Osteocyte (in vitro differentiated cells): ENCODE measurements around the gene FFAR2. TPM values are rescaled to one million over a fixed set of nuclear protein-coding genes. Genes with fewer than 3 reads are reported as not detected.

Experiments
- DNase-seq: peaks from one replicate; pipeline ENCODE4 v3.0.0; 2021; ENCODE audit warnings: mixed read lengths; ENCODE audit not compliant: unreplicated experiment; ENCODE audit errors: extremely low spot score
- H3K27ac Mint-ChIP-seq: one replicate; pipeline ENCODE4 v1.8.0; 2021; ENCODE audit warnings: mild to moderate bottlenecking, mixed read lengths; ENCODE audit not compliant: unreplicated experiment
- H3K27me3 Mint-ChIP-seq: one replicate; pipeline ENCODE4 v1.8.0; 2021; ENCODE audit warnings: mixed read lengths; ENCODE audit not compliant: unreplicated experiment
- H3K36me3 Mint-ChIP-seq: one replicate; pipeline ENCODE4 v1.8.0; 2021; ENCODE audit warnings: mixed read lengths; ENCODE audit not compliant: unreplicated experiment
- H3K4me1 Mint-ChIP-seq: one replicate; pipeline ENCODE4 v1.8.0; 2021; ENCODE audit warnings: mixed read lengths; ENCODE audit not compliant: unreplicated experiment
- H3K4me3 Mint-ChIP-seq: one replicate; pipeline ENCODE4 v1.8.0; 2021; ENCODE audit warnings: mild to moderate bottlenecking, moderate library complexity, mixed read lengths; ENCODE audit not compliant: unreplicated experiment
- H3K9me3 Mint-ChIP-seq: one replicate; pipeline ENCODE4 v1.8.0; 2021; ENCODE audit warnings: mixed read lengths; ENCODE audit not compliant: unreplicated experiment
- CTCF ChIP-seq: fragments of 200-600 bp; sonication (generic); IDR thresholded peaks from 2 replicates; pipeline ENCODE4 v1.5.0; 2021; ENCODE audit warnings: antibody characterized with exemption, mild to moderate bottlenecking, moderate library complexity
- total RNA-seq: library from RNA; stranded (reverse); gene quantifications from 2 replicates; pipeline ENCODE4 v1.2.1, GENCODE V29; 2021

FFAR2 gene
- total RNA-seq, 1 donor from 2014 or later, result not detected

- no peak for DNase-seq
- Mint-ChIP-seq H3K27ac (no peak overlapping the region), H3K4me3 (no peak overlapping the region), H3K36me3 (no peaks in the 10 kb centered on the region), H3K27me3 (no peaks in the 10 kb centered on the region), H3K9me3 (no peaks in the 10 kb centered on the region), H3K4me1 (no peaks in the 10 kb centered on the region)
- no peak for TF ChIP-seq CTCF
These were observed 44.8 kb upstream of the FFAR2 start for GRCh38 chr19:35403116-35403760.

GRCh38 chr19:35404879-35405622, 43.0 kb upstream of the FFAR2 start:
- no peak for TF ChIP-seq CTCF
- Mint-ChIP-seq H3K4me3 (no peak overlapping the region), H3K4me1 (no peaks in the 10 kb centered on the region), H3K27me3 (peaks cover 6% of the 10 kb centered on the region), H3K27ac (no peak overlapping the region), H3K36me3 (no peaks in the 10 kb centered on the region), H3K9me3 (no peaks in the 10 kb centered on the region)
- no peak for DNase-seq

GRCh38 chr19:35407619-35408018, 40.4 kb upstream of the FFAR2 start:
- no peak for TF ChIP-seq CTCF
- no peaks in the 10 kb centered on the region for H3K4me1 Mint-ChIP-seq
- H3K9me3 Mint-ChIP-seq, result no peaks in the 10 kb centered on the region
- H3K27me3 Mint-ChIP-seq, result peaks cover 10% of the 10 kb centered on the region
- H3K27ac Mint-ChIP-seq, result no peak overlapping the region
- DNase-seq, result no peak
- no peaks in the 10 kb centered on the region for H3K36me3 Mint-ChIP-seq
- no peak overlapping the region for H3K4me3 Mint-ChIP-seq

GRCh38 chr19:35408284-35409171, 39.5 kb upstream of the FFAR2 start:
- Mint-ChIP-seq H3K4me3 (no peak overlapping the region), H3K36me3 (no peaks in the 10 kb centered on the region), H3K9me3 (no peaks in the 10 kb centered on the region), H3K4me1 (no peaks in the 10 kb centered on the region), H3K27ac (no peak overlapping the region), H3K27me3 (peaks cover 10% of the 10 kb centered on the region)
- DNase-seq, result no peak
- no peak for TF ChIP-seq CTCF

GRCh38 chr19:35409191-35409590, 38.9 kb upstream of the FFAR2 start:
- H3K4me3 Mint-ChIP-seq, result no peak overlapping the region
- no peaks in the 10 kb centered on the region for H3K36me3 Mint-ChIP-seq
- H3K27me3 Mint-ChIP-seq, result peaks cover 10% of the 10 kb centered on the region
- no peak for TF ChIP-seq CTCF
- no peak for DNase-seq
- no peak overlapping the region for H3K27ac Mint-ChIP-seq
- no peaks in the 10 kb centered on the region for H3K4me1 Mint-ChIP-seq
- no peaks in the 10 kb centered on the region for H3K9me3 Mint-ChIP-seq
